CD14-positive monocyte (primary cell): Measurements from ENCODE around the gene SUGCT. TPM values are rescaled to one million over a fixed set of nuclear protein-coding genes. Genes with fewer than 3 reads are reported as not detected.

Experiments
- DNase-seq, 3 donors: peaks; one replicate each; pipeline ENCODE4 v3.0.0-alpha.2; 2011 to 2022
- H2AFZ ChIP-seq: 2 replicates; pipeline ENCODE4 v1.6.0; 2012; ENCODE audit warnings: mild to moderate bottlenecking, low read depth, low read length, inconsistent platforms; ENCODE audit not compliant: insufficient read depth, poor library complexity, severe bottlenecking
- H3K27ac ChIP-seq, 2 donors: 1 replicate in 1 of 2; 2 replicates in 1 of 2; pipeline ENCODE4 v1.5.1; 2012 to 2013; ENCODE audit warnings: low read length in 2 of 2, control low read depth in 1 of 2, inconsistent platforms in 1 of 2, low read depth in 1 of 2, mild to moderate bottlenecking in 1 of 2
- H3K27me3 ChIP-seq, 2 donors: one replicate each; pipeline versions ENCODE4 v1.6.0 to v1.6.1; 2011 to 2013; ENCODE audit warnings: low read length in 2 of 2; ENCODE audit not compliant: control insufficient read depth in 2 of 2, insufficient read depth in 2 of 2
- H3K36me3 ChIP-seq, 2 donors: replicated peaks in 1 of 2; 1 replicate in 1 of 2; 2 replicates in 1 of 2; pipeline versions ENCODE4 v1.5.1 to v1.6.1; 2012 to 2013; ENCODE audit warnings: low read length in 2 of 2, control low read depth in 1 of 2, inconsistent platforms in 1 of 2, mild to moderate bottlenecking in 1 of 2; ENCODE audit not compliant: insufficient read depth in 2 of 2, control insufficient read depth in 1 of 2
- H3K4me1 ChIP-seq, 2 donors: 1 replicate in 1 of 2; 2 replicates in 1 of 2; pipeline versions ENCODE4 v1.5.1 to v1.6.1; 2012 to 2013; ENCODE audit warnings: low read length in 2 of 2, control low read depth in 1 of 2, inconsistent platforms in 1 of 2, mild to moderate bottlenecking in 1 of 2, moderate library complexity in 1 of 2; ENCODE audit not compliant: insufficient read depth in 2 of 2, control insufficient read depth in 1 of 2
- H3K4me2 ChIP-seq: replicated peaks from 2 replicates; pipeline ENCODE3; 2012; ENCODE audit warnings: low read length, moderate library complexity, mild to moderate bottlenecking; ENCODE audit not compliant: poor library complexity, severe bottlenecking; ENCODE audit errors: extremely low read depth
- H3K4me3 ChIP-seq, 3 experiments: fragments of 200-600 bp in 1 of 3; sonication (generic) in 1 of 3; replicated peaks in 1 of 3; 1 replicate in 2 of 3; 2 replicates in 1 of 3; pipeline ENCODE4 v1.5.1; 2011 to 2013; ENCODE audit warnings: low read length in 3 of 3, mild to moderate bottlenecking in 3 of 3, control low read depth in 2 of 3, low read depth in 2 of 3, inconsistent platforms in 1 of 3, moderate library complexity in 1 of 3
- H3K79me2 ChIP-seq: 2 replicates; pipeline ENCODE4 v1.6.0; 2012; ENCODE audit warnings: mild to moderate bottlenecking, control low read depth, inconsistent platforms, low read length, moderate library complexity; ENCODE audit not compliant: insufficient read depth
- H3K9ac ChIP-seq: 2 replicates; pipeline ENCODE4 v1.6.0; 2017; ENCODE audit warnings: low read length, mild to moderate bottlenecking; ENCODE audit not compliant: insufficient read depth, poor library complexity, severe bottlenecking
- H3K9me3 ChIP-seq, 2 donors: replicated peaks in 1 of 2; 1 replicate in 1 of 2; 2 replicates in 1 of 2; pipeline versions ENCODE4 v1.5.1 to v1.6.1; 2012 to 2013; ENCODE audit warnings: low read length in 2 of 2, control low read depth in 1 of 2; ENCODE audit not compliant: control insufficient read depth in 1 of 2, insufficient read depth in 1 of 2
- H4K20me1 ChIP-seq: 2 replicates; pipeline ENCODE4 v1.6.0; 2012; ENCODE audit warnings: mild to moderate bottlenecking, low read length, control low read depth, moderate library complexity; ENCODE audit not compliant: insufficient read depth
- H3K27ac Mint-ChIP-seq, 7 donors: one replicate each; pipeline ENCODE4 v1.8.0; 2020; ENCODE audit warnings: mild to moderate bottlenecking in 7 of 7, mixed read lengths in 7 of 7, moderate library complexity in 6 of 7, inconsistent platforms in 2 of 7
- H3K27me3 Mint-ChIP-seq, 3 donors: one replicate each; pipeline ENCODE4 v1.8.0; 2021 to 2022; ENCODE audit warnings: low read depth in 3 of 3, mild to moderate bottlenecking in 3 of 3, mixed read lengths in 3 of 3, moderate library complexity in 3 of 3, inconsistent platforms in 1 of 3
- H3K36me3 Mint-ChIP-seq, 2 donors: one replicate each; pipeline ENCODE4 v1.8.0; 2020; ENCODE audit warnings: mixed read lengths in 2 of 2, inconsistent platforms in 1 of 2, mild to moderate bottlenecking in 1 of 2
- H3K4me1 Mint-ChIP-seq: one replicate; pipeline ENCODE4 v1.8.0; 2020; ENCODE audit warnings: mild to moderate bottlenecking, mixed read lengths
- H3K4me3 Mint-ChIP-seq, 2 donors: one replicate each; pipeline ENCODE4 v1.8.0; 2020; ENCODE audit warnings: mild to moderate bottlenecking in 2 of 2, mixed read lengths in 2 of 2, moderate library complexity in 1 of 2
- H3K9me3 Mint-ChIP-seq, 7 donors: one replicate each; pipeline ENCODE4 v1.8.0; 2020 to 2022; ENCODE audit warnings: mixed read lengths in 7 of 7, mild to moderate bottlenecking in 6 of 7, moderate library complexity in 6 of 7, inconsistent platforms in 2 of 7
- WGBS: methylation state at CpG from one replicate; pipeline ENCODE4 v1.1.5; 2013; ENCODE audit warnings: missing lambda C conversion rate; ENCODE audit not compliant: insufficient coverage; 5-methylcytosine and 5-hydroxymethylcytosine counted together
- intact Hi-C, 2 donors: fragments of 100-400 bp; cut with micrococcal nuclease; formaldehyde crosslinking; loops; one replicate each; pipeline versions ENCODE4 v1.15.0 to v1.15.1; 2023
- polyA plus RNA-seq, 3 donors: library from polyadenylated mRNA; depleted of rRNA in 1 of 3; unstranded in 2 of 3; stranded (reverse) in 1 of 3; fragments of 300-500 nt in 2 of 3; fragments of >200 nt in 1 of 3; fragmentation: Illumina TruSeq in 2 of 3; gene quantifications; 1 replicate in 2 of 3; 2 replicates in 1 of 3; pipeline ENCODE4 v1.2.3, GENCODE V29; 2012 to 2021
- TF ChIP-seq, protein P1 (sequence below): fragments of 200-600 bp; IDR thresholded peaks from one replicate; pipeline ENCODE4 v1.8.0; 2022; ENCODE audit warnings: antibody characterized with exemption, mild to moderate bottlenecking

Gene SUGCT
- polyA plus RNA-seq, 3 donors: not detected

GRCh38 chr7:40230101-40230500, 95.3 kb downstream of the SUGCT start:
- no peaks in the 10 kb centered on the region for H3K36me3 ChIP-seq
- H3K4me2 ChIP-seq: no peak overlapping the region
- no peaks in the 10 kb centered on the region for H3K27me3 ChIP-seq
- H4K20me1 ChIP-seq: no peaks in the 10 kb centered on the region
- no peak overlapping the region for H3K9ac ChIP-seq
- peak overlapping the region; percentile 2 for H2AFZ ChIP-seq
- TF ChIP-seq, protein P1, sequence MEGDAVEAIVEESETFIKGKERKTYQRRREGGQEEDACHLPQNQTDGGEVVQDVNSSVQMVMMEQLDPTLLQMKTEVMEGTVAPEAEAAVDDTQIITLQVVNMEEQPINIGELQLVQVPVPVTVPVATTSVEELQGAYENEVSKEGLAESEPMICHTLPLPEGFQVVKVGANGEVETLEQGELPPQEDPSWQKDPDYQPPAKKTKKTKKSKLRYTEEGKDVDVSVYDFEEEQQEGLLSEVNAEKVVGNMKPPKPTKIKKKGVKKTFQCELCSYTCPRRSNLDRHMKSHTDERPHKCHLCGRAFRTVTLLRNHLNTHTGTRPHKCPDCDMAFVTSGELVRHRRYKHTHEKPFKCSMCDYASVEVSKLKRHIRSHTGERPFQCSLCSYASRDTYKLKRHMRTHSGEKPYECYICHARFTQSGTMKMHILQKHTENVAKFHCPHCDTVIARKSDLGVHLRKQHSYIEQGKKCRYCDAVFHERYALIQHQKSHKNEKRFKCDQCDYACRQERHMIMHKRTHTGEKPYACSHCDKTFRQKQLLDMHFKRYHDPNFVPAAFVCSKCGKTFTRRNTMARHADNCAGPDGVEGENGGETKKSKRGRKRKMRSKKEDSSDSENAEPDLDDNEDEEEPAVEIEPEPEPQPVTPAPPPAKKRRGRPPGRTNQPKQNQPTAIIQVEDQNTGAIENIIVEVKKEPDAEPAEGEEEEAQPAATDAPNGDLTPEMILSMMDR: no peak
- H3K4me3 ChIP-seq: no peak overlapping the region
- no peaks in the 10 kb centered on the region for H3K79me2 ChIP-seq
- Mint-ChIP-seq H3K9me3 (no peaks in the 10 kb centered on the region), H3K4me1 (peaks cover 8% of the 10 kb centered on the region), H3K36me3 (no peaks in the 10 kb centered on the region), H3K27me3 (no peaks in the 10 kb centered on the region), H3K27ac (no peak overlapping the region), H3K4me3 (no peak overlapping the region)
- no peaks in the 10 kb centered on the region for H3K9me3 ChIP-seq
- no peak for DNase-seq
- 25% methylated on average over 2 of the region's 4 CpGs for WGBS
- intact Hi-C loops: loop anchor here (5.0 kb wide), 2 partner anchors 372 to 377 kb away; no protein-coding TSS in a partner anchor
- no peak overlapping the region for H3K27ac ChIP-seq
- no peaks in the 10 kb centered on the region for H3K4me1 ChIP-seq

GRCh38 chr7:40231796-40232195, 97.0 kb downstream of the SUGCT start:
- no peak overlapping the region for H3K4me3 Mint-ChIP-seq
- intact Hi-C loops: loop anchor here (5.0 kb wide), 2 partner anchors 371 to 376 kb away; no protein-coding TSS in a partner anchor
- Histone ChIP-seq H3K4me1 (no peaks in the 10 kb centered on the region), H4K20me1 (no peaks in the 10 kb centered on the region), H3K4me3 (no peak overlapping the region), H2AFZ (peak overlapping the region; percentile 26), H3K27me3 (no peaks in the 10 kb centered on the region), H3K9ac (no peak overlapping the region), H3K4me2 (no peak overlapping the region), H3K79me2 (no peaks in the 10 kb centered on the region), H3K36me3 (no peaks in the 10 kb centered on the region), H3K9me3 (no peaks in the 10 kb centered on the region), H3K27ac (no peak overlapping the region)
- DNase-seq: no peak
- H3K27ac Mint-ChIP-seq: no peak overlapping the region
- WGBS: no CpG with 5 or more reads among the region's 1 CpG
- H3K9me3 Mint-ChIP-seq: no peaks in the 10 kb centered on the region
- TF ChIP-seq, protein P1: no peak
- H3K27me3 Mint-ChIP-seq: no peaks in the 10 kb centered on the region
- no peaks in the 10 kb centered on the region for H3K36me3 Mint-ChIP-seq
- peaks cover 8% of the 10 kb centered on the region for H3K4me1 Mint-ChIP-seq
